Dermis microvascular lymphatic vessel endothelial cell (primary cell): Measurements from ENCODE around the gene SMAP1. TPM values are rescaled to one million over a fixed set of nuclear protein-coding genes. Genes with fewer than 3 reads are reported as not detected.

Source experiments
- DNase-seq, 2 donors: peaks; one replicate each; pipeline versions ENCODE4 v3.0.0 to v3.0.0-alpha.2; 2010; ENCODE audit warnings: low read depth in 2 of 2
- total RNA-seq: library from RNA; depleted of rRNA; stranded (reverse); fragments of >200 nt; gene quantifications from 2 replicates; pipeline ENCODE4 v1.2.1, GENCODE V29; 2014

The SMAP1 gene
- 12.1 and 19.3 TPM in 2 replicates for total RNA-seq

- peak; percentile 25 to 86 for DNase-seq
These were observed at the start of gene SMAP1 for GRCh38 chr6:70667711-70668498. Gene SMAP1 (plus strand): TSS chr6:70667883. CDS start chr6:70668024, 141 bp downstream.

GRCh38 chr6:70620746-70621145, 46.9 kb upstream of the SMAP1 start:
- no peak for DNase-seq

- DNase-seq: no peak
These were observed 45.2 kb upstream of the SMAP1 start for GRCh38 chr6:70622461-70622860.

- no peak for DNase-seq
These were observed 42.2 kb upstream of the SMAP1 start for GRCh38 chr6:70625436-70625835.

GRCh38 chr6:70627500-70628254, 40.0 kb upstream of the SMAP1 start:
- DNase-seq: no peak

- no peak for DNase-seq
These were observed 37.8 kb upstream of the SMAP1 start for GRCh38 chr6:70629929-70630328.

- no peak for DNase-seq
These were observed 33.8 kb upstream of the SMAP1 start for GRCh38 chr6:70633870-70634269.

- DNase-seq: no peak
These were observed 31.1 kb upstream of the SMAP1 start for GRCh38 chr6:70636596-70636995.

GRCh38 chr6:70638468-70638867, 29.2 kb upstream of the SMAP1 start:
- no peak for DNase-seq

GRCh38 chr6:70651326-70651905, 16.3 kb upstream of the SMAP1 start:
- DNase-seq: no peak

- no peak for DNase-seq
These were observed 15.5 kb upstream of the SMAP1 start for GRCh38 chr6:70652216-70652615.

GRCh38 chr6:70657706-70658105, 10.0 kb upstream of the SMAP1 start:
- no peak for DNase-seq

- DNase-seq: no peak
These were observed 3.7 kb upstream of the SMAP1 start for GRCh38 chr6:70663881-70664466.

- DNase-seq: no peak
These were observed 977 bp upstream of the SMAP1 start for GRCh38 chr6:70666706-70667105.

GRCh38 chr6:70667256-70667710, 400 bp upstream of the SMAP1 start:
- no peak for DNase-seq

- DNase-seq: peak in 1 of 2 donors; percentile 67
These were observed 773 bp downstream of the SMAP1 start for GRCh38 chr6:70668499-70668812.

- no peak for DNase-seq
These were observed 1.4 kb downstream of the SMAP1 start for GRCh38 chr6:70669133-70669532.

GRCh38 chr6:70672549-70672948, 4.9 kb downstream of the SMAP1 start:
- DNase-seq: no peak

GRCh38 chr6:70673054-70673453, 5.4 kb downstream of the SMAP1 start:
- no peak for DNase-seq

GRCh38 chr6:70673601-70674000, 5.9 kb downstream of the SMAP1 start:
- no peak for DNase-seq

GRCh38 chr6:70675822-70676221, 8.1 kb downstream of the SMAP1 start:
- no peak for DNase-seq

GRCh38 chr6:70676821-70677220, 9.1 kb downstream of the SMAP1 start:
- DNase-seq: no peak
